WTC11 (cell line): Measurements from ENCODE around the gene CCDC6.
"Not testable (repeated sequence)": the region's sequence is repeated elsewhere in the genome, so short reads cannot be mapped to it uniquely, and the experiment has no call there.

Source experiments
- CREB1 ChIP-seq: sonication (generic); formaldehyde crosslinking; IDR thresholded peaks from 2 replicates; pipeline ENCODE4 v1.8.0; 2023; ENCODE audit warnings: mild to moderate bottlenecking, missing genetic modification reagents
- CTCF ChIP-seq: fragments of 200-600 bp; IDR thresholded peaks from 2 replicates; pipeline ENCODE4 v1.8.0; 2022; ENCODE audit warnings: antibody characterized with exemption
- HMGXB4 ChIP-seq: sonication (generic); formaldehyde crosslinking; IDR thresholded peaks from 2 replicates; pipeline ENCODE4 v1.8.1; 2023; ENCODE audit warnings: mild to moderate bottlenecking, moderate library complexity, missing genetic modification reagents
- IRF1 ChIP-seq: sonication (generic); formaldehyde crosslinking; IDR thresholded peaks from 2 replicates; pipeline ENCODE4 v1.8.0; 2023; ENCODE audit warnings: missing genetic modification reagents

GRCh38 chr10:59787032-59787431 is 119.3 kb downstream of the CCDC6 start:
- TF ChIP-seq CTCF; HMGXB4 (CRISPR knock-in tag); CREB1 (CRISPR knock-in tag); IRF1 (CRISPR knock-in tag): not testable (repeated sequence)
